ENCODE data around the gene CEMIP. TPM values are rescaled to one million over a fixed set of nuclear protein-coding genes. Genes with fewer than 3 reads are reported as not detected.
"Not testable (repeated sequence)": the region's sequence is repeated elsewhere in the genome, so short reads cannot be mapped to it uniquely, and the experiment has no call there.

Gene CEMIP
- total RNA-seq, 2 experiments from 2014 or later = not detected

GRCh38 chr15:80946576-80946975 lies 167.4 kb downstream of the CEMIP start:
- DNase-seq = no peak
- peaks cover 32% of the 10 kb centered on the region for H3K36me3 Mint-ChIP-seq (ENCODE audit: low read depth)
- H3K9me3 Mint-ChIP-seq = no peaks in the 10 kb centered on the region
- intact Hi-C loops (cut with micrococcal nuclease) = no loop called here
- CTCF ChIA-PET = no interaction called here
- H3K4me1 Mint-ChIP-seq (ENCODE audit: low read depth) = no peaks in the 10 kb centered on the region
- H3K27me3 Mint-ChIP-seq (ENCODE audit: low read depth) = no peaks in the 10 kb centered on the region
- H3K4me3 Mint-ChIP-seq = no peak overlapping the region
- H3K27ac Mint-ChIP-seq = no peak overlapping the region

- no peaks in the 10 kb centered on the region for H3K27me3 Mint-ChIP-seq (ENCODE audit: low read depth)
- CTCF ChIA-PET = interaction anchor here (0.6 kb wide), 1 partner anchor 1591 kb away, joined by 3 read pairs; no protein-coding TSS in a partner anchor
- H3K9me3 Mint-ChIP-seq = no peaks in the 10 kb centered on the region
- H3K4me1 Mint-ChIP-seq (ENCODE audit: low read depth) = no peaks in the 10 kb centered on the region
- no peak for DNase-seq
- intact Hi-C loops (cut with micrococcal nuclease) = no loop called here
- H3K27ac Mint-ChIP-seq = no peak overlapping the region
- no peak overlapping the region for H3K4me3 Mint-ChIP-seq
- peaks cover 30% of the 10 kb centered on the region for H3K36me3 Mint-ChIP-seq (ENCODE audit: low read depth)
Observed at GRCh38 chr15:80948651-80949292, 169.6 kb downstream of the CEMIP start.

GRCh38 chr15:80949756-80950155 lies 170.6 kb downstream of the CEMIP start:
- Mint-ChIP-seq H3K9me3 (no peaks in the 10 kb centered on the region), H3K27ac (no peak overlapping the region), H3K27me3 (ENCODE audit: low read depth) (no peaks in the 10 kb centered on the region), H3K36me3 (ENCODE audit: low read depth) (peaks cover 25% of the 10 kb centered on the region), H3K4me1 (ENCODE audit: low read depth) (no peaks in the 10 kb centered on the region), H3K4me3 (no peak overlapping the region)
- CTCF ChIA-PET = no interaction called here
- no peak for DNase-seq
- intact Hi-C loops (cut with micrococcal nuclease) = no loop called here

- DNase-seq = no peak
- peaks cover 25% of the 10 kb centered on the region for H3K36me3 Mint-ChIP-seq (ENCODE audit: low read depth)
- CTCF ChIA-PET = interaction anchor here (1.0 kb wide), 1 partner anchor 19 kb away, joined by 3 read pairs; no protein-coding TSS in a partner anchor
- H3K27me3 Mint-ChIP-seq (ENCODE audit: low read depth) = no peaks in the 10 kb centered on the region
- H3K27ac Mint-ChIP-seq = no peak overlapping the region
- H3K9me3 Mint-ChIP-seq = no peaks in the 10 kb centered on the region
- peaks cover 2% of the 10 kb centered on the region for H3K4me1 Mint-ChIP-seq (ENCODE audit: low read depth)
- no peak overlapping the region for H3K4me3 Mint-ChIP-seq
- intact Hi-C loops (cut with micrococcal nuclease) = no loop called here
Observed at GRCh38 chr15:80950291-80951078, 171.3 kb downstream of the CEMIP start.

GRCh38 chr15:80951941-80952340 lies 172.8 kb downstream of the CEMIP start:
- H3K4me1 Mint-ChIP-seq (ENCODE audit: low read depth) = peaks cover 11% of the 10 kb centered on the region
- no peaks in the 10 kb centered on the region for H3K27me3 Mint-ChIP-seq (ENCODE audit: low read depth)
- H3K36me3 Mint-ChIP-seq (ENCODE audit: low read depth) = peaks cover 20% of the 10 kb centered on the region
- H3K4me3 Mint-ChIP-seq = no peak overlapping the region
- H3K27ac Mint-ChIP-seq = no peak overlapping the region
- intact Hi-C loops (cut with micrococcal nuclease) = no loop called here
- DNase-seq = no peak
- no peaks in the 10 kb centered on the region for H3K9me3 Mint-ChIP-seq
- CTCF ChIA-PET = interaction anchor here (1.0 kb wide), 1 partner anchor 18 kb away, joined by 3 read pairs; no protein-coding TSS in a partner anchor

GRCh38 chr15:80953001-80953952 lies 174.1 kb downstream of the CEMIP start:
- H3K36me3 Mint-ChIP-seq (ENCODE audit: low read depth) = peaks cover 18% of the 10 kb centered on the region
- no peaks in the 10 kb centered on the region for H3K27me3 Mint-ChIP-seq (ENCODE audit: low read depth)
- H3K27ac Mint-ChIP-seq = no peak overlapping the region
- H3K4me3 Mint-ChIP-seq = no peak overlapping the region
- no peak for DNase-seq
- H3K4me1 Mint-ChIP-seq (ENCODE audit: low read depth) = peaks cover 11% of the 10 kb centered on the region
- intact Hi-C loops (cut with micrococcal nuclease) = no loop called here
- no peaks in the 10 kb centered on the region for H3K9me3 Mint-ChIP-seq
- CTCF ChIA-PET = no interaction called here

GRCh38 chr15:80953953-80954778 lies 175.0 kb downstream of the CEMIP start:
- CTCF ChIA-PET = interaction anchor here (1.2 kb wide), 1 partner anchor 16 kb away, joined by 3 read pairs; no protein-coding TSS in a partner anchor
- intact Hi-C loops (cut with micrococcal nuclease) = no loop called here
- H3K4me1 Mint-ChIP-seq (ENCODE audit: low read depth) = peaks cover 11% of the 10 kb centered on the region
- H3K4me3 Mint-ChIP-seq = no peak overlapping the region
- DNase-seq = no peak
- H3K27me3 Mint-ChIP-seq (ENCODE audit: low read depth) = no peaks in the 10 kb centered on the region
- no peak overlapping the region for H3K27ac Mint-ChIP-seq
- H3K9me3 Mint-ChIP-seq = no peaks in the 10 kb centered on the region
- H3K36me3 Mint-ChIP-seq (ENCODE audit: low read depth) = peaks cover 26% of the 10 kb centered on the region

- peaks cover 33% of the 10 kb centered on the region for H3K36me3 Mint-ChIP-seq (ENCODE audit: low read depth)
- H3K4me3 Mint-ChIP-seq; H3K27me3 Mint-ChIP-seq (ENCODE audit: low read depth); H3K9me3 Mint-ChIP-seq; H3K27ac Mint-ChIP-seq: not testable (repeated sequence)
- intact Hi-C loops (cut with micrococcal nuclease) = loop anchor here (2.0 to 5.0 kb wide), 2 partner anchors 31 to 154 kb away; no protein-coding TSS in a partner anchor
- DNase-seq = peak; percentile 77
- CTCF ChIA-PET = interaction anchor here (0.6 to 2.4 kb wide), 4 partner anchors 13 to 163 kb away, joined by 3 to 7 read pairs (median 4); no protein-coding TSS in a partner anchor
- peaks cover 11% of the 10 kb centered on the region for H3K4me1 Mint-ChIP-seq (ENCODE audit: low read depth)
Observed at GRCh38 chr15:80955571-80956452, 176.6 kb downstream of the CEMIP start.

GRCh38 chr15:80957556-80957955 lies 178.4 kb downstream of the CEMIP start:
- no peaks in the 10 kb centered on the region for H3K9me3 Mint-ChIP-seq
- H3K27me3 Mint-ChIP-seq (ENCODE audit: low read depth) = no peaks in the 10 kb centered on the region
- H3K36me3 Mint-ChIP-seq (ENCODE audit: low read depth) = peaks cover 31% of the 10 kb centered on the region
- CTCF ChIA-PET = interaction anchor here (1.6 to 2.4 kb wide), 2 partner anchors 9 to 13 kb away, joined by 4 to 7 read pairs; no protein-coding TSS in a partner anchor
- intact Hi-C loops (cut with micrococcal nuclease) = loop anchor here (2.0 to 5.0 kb wide), 2 partner anchors 29 to 155 kb away; no protein-coding TSS in a partner anchor
- DNase-seq = no peak
- no peak overlapping the region for H3K4me3 Mint-ChIP-seq
- H3K4me1 Mint-ChIP-seq (ENCODE audit: low read depth) = peaks cover 17% of the 10 kb centered on the region
- no peak overlapping the region for H3K27ac Mint-ChIP-seq

- H3K4me3 Mint-ChIP-seq = no peak overlapping the region
- H3K4me1 Mint-ChIP-seq (ENCODE audit: low read depth) = peaks cover 20% of the 10 kb centered on the region
- intact Hi-C loops (cut with micrococcal nuclease) = loop anchor here (2.0 to 5.0 kb wide), 2 partner anchors 29 to 156 kb away; no protein-coding TSS in a partner anchor
- CTCF ChIA-PET = interaction anchor here (1.6 to 2.4 kb wide), 2 partner anchors 9 to 12 kb away, joined by 4 to 7 read pairs; no protein-coding TSS in a partner anchor
- no peaks in the 10 kb centered on the region for H3K27me3 Mint-ChIP-seq (ENCODE audit: low read depth)
- H3K9me3 Mint-ChIP-seq = no peaks in the 10 kb centered on the region
- DNase-seq = no peak
- H3K27ac Mint-ChIP-seq = no peak overlapping the region
- peaks cover 30% of the 10 kb centered on the region for H3K36me3 Mint-ChIP-seq (ENCODE audit: low read depth)
Observed at GRCh38 chr15:80957976-80958375, 178.8 kb downstream of the CEMIP start.

Data from activated naive CD4-positive, alpha-beta T cell treated with anti-CD3 and anti-CD28 coated beads for 36 hours (primary cell).